ENCODE measurements around the gene PLEKHA8.

Gene PLEKHA8

DNA sequence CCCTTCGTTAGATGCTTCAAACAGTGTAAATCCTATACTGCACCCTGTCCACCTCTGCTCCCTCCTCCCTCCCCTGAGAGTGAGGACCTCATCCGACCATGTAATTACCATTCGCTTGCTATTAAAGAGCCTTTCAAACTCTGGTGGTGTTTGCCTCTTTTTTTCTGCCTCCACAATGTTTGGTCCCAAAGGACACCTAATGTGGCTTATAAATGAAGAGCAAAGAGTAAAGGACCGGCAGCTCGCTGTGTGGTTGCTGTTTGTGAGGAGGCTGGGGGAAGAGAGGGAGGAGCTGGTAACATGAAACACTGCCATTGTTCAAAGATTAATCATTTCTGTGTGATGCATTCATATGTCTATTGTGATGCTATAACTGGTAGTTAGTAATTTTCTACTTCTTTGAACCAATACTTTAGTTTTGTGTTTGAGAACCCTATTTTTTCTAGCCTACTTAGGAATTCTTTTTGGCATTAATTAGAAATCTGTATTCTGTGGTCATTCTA lies 134.5 kb downstream of the PLEKHA8 start:
- Histone ChIP-seq H3K27me3 (replicated peaks; ENCODE audit: control insufficient read depth, insufficient read depth, low read length) (no peaks in the 10 kb centered on the region), H3K9ac (ENCODE audit: low read length) (peak overlapping the region; percentile 27), H3K9me3 (ENCODE audit: control insufficient read depth, low read length) (no peaks in the 10 kb centered on the region), H3K4me3 (ENCODE audit: low read length) (no peak overlapping the region), H3K36me3 (ENCODE audit: control insufficient read depth, insufficient read depth, low read length, severe bottlenecking) (peaks cover 53% of the 10 kb centered on the region), H3K4me1 (ENCODE audit: control insufficient read depth, insufficient read depth, low read length) (peaks cover 47% of the 10 kb centered on the region)
- peak; percentile 81 for DNase-seq (ENCODE audit: low read depth)

DNA sequence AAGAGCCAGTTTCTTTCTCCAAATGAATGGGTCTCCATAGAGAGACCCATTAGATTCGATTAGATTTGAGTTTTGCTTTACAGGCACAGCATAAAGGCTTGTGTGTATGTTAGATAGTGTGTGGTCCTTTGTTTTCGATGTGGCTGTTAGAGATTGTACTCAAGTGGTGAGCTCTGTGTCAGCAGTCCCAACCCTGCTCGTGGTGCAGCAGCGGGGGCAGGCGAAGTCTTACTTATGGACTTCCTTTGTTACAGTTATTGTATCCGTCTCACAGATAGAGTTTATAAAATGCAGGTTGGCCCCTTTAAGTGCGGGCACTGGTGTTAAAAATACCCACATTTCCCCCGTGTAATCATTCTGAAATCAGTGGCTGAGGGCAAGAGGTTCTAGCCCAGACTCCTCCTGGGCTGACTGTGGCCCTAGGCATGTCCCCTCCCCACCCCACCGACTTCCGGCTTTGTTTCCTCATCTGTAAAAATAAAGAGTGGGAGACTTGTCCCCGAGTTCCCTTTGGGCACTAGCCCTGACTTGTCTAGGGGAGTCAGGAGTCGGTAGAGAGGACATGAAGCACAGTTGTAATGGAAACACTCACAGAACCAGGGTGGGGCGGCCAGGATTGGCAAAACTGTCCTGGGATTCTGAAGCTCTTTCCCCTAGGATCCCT lies 135.2 kb downstream of the PLEKHA8 start:
- Histone ChIP-seq H3K4me3 (ENCODE audit: low read length) (no peak overlapping the region), H3K9ac (ENCODE audit: low read length) (no peak overlapping the region), H3K36me3 (ENCODE audit: control insufficient read depth, insufficient read depth, low read length, severe bottlenecking) (peaks cover 46% of the 10 kb centered on the region), H3K27me3 (replicated peaks; ENCODE audit: control insufficient read depth, insufficient read depth, low read length) (no peaks in the 10 kb centered on the region), H3K9me3 (ENCODE audit: control insufficient read depth, low read length) (no peaks in the 10 kb centered on the region), H3K4me1 (ENCODE audit: control insufficient read depth, insufficient read depth, low read length) (peaks cover 49% of the 10 kb centered on the region)
- DNase-seq (ENCODE audit: low read depth): peak; percentile 14

- Histone ChIP-seq H3K36me3 (ENCODE audit: control insufficient read depth, insufficient read depth, low read length, severe bottlenecking) (peaks cover 34% of the 10 kb centered on the region), H3K9me3 (ENCODE audit: control insufficient read depth, low read length) (no peaks in the 10 kb centered on the region), H3K9ac (ENCODE audit: low read length) (no peak overlapping the region), H3K4me1 (ENCODE audit: control insufficient read depth, insufficient read depth, low read length) (peaks cover 52% of the 10 kb centered on the region), H3K27me3 (replicated peaks; ENCODE audit: control insufficient read depth, insufficient read depth, low read length) (no peaks in the 10 kb centered on the region), H3K4me3 (ENCODE audit: low read length) (no peak overlapping the region)
- DNase-seq (ENCODE audit: low read depth): peak; percentile 75
These were observed 136.4 kb downstream of the PLEKHA8 start for GRCh38 chr7:30164567-30164966.

DNA sequence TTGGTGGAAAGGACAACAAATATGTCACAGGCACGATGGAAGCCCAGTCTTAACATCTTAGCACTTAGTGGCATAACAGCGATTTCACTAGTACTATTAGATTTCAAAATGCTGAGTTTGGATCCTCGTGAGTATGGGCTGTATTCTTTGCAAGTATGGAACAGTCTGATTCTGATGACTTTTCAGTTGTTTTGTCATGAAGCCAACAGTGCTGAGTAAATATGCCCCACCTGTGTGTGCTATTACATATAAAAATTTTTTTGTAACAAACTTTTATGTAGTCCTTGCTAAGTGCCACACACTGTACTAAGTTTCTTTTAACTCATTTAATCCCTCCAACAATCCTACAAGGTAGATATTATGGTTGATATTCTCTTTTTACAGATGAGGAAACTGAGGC lies 137.4 kb downstream of the PLEKHA8 start:
- DNase-seq (ENCODE audit: low read depth): no peak
- Histone ChIP-seq H3K36me3 (ENCODE audit: control insufficient read depth, insufficient read depth, low read length, severe bottlenecking) (peaks cover 24% of the 10 kb centered on the region), H3K4me1 (ENCODE audit: control insufficient read depth, insufficient read depth, low read length) (peaks cover 52% of the 10 kb centered on the region), H3K9me3 (ENCODE audit: control insufficient read depth, low read length) (no peaks in the 10 kb centered on the region), H3K9ac (ENCODE audit: low read length) (no peak overlapping the region), H3K27me3 (replicated peaks; ENCODE audit: control insufficient read depth, insufficient read depth, low read length) (no peaks in the 10 kb centered on the region), H3K4me3 (ENCODE audit: low read length) (no peak overlapping the region)

DNA sequence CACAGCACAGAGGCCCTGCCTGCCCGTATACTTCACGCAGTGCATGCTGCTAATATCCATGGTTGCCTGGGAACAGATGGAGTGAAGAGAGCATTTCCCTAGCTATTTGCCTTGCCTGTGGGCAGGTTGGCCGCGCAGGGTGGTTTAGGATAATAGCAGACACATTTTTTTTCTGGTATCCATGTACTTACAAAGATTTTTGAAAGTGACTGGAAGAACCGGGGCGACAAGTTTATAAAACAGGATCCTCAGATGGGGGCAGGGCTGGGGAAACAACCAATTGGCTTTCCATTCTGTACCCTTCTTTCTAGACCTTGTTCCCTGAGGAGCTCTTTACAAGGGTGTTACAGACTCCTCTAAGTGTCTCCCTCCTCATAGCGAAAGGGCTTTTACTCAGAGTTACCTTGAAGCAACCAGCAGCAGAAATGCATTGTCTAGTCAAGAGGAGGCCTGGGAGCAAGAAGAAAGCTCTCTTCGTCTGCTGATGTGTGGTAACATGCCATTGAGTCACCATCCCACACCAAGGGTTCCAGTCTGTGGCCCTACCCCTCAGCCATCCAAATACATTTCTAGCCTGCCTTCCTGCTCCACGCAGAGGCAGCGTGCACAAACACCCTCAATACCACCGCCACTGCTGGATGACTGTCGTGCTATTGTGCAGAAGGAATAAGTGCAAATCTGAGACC lies 138.1 kb downstream of the PLEKHA8 start:
- Histone ChIP-seq H3K9ac (ENCODE audit: low read length) (no peak overlapping the region), H3K36me3 (ENCODE audit: control insufficient read depth, insufficient read depth, low read length, severe bottlenecking) (peaks cover 17% of the 10 kb centered on the region), H3K9me3 (ENCODE audit: control insufficient read depth, low read length) (no peaks in the 10 kb centered on the region), H3K4me3 (ENCODE audit: low read length) (no peak overlapping the region), H3K27me3 (replicated peaks; ENCODE audit: control insufficient read depth, insufficient read depth, low read length) (no peaks in the 10 kb centered on the region), H3K4me1 (ENCODE audit: control insufficient read depth, insufficient read depth, low read length) (peaks cover 57% of the 10 kb centered on the region)
- DNase-seq (ENCODE audit: low read depth): no peak

- Histone ChIP-seq H3K36me3 (ENCODE audit: control insufficient read depth, insufficient read depth, low read length, severe bottlenecking) (peaks cover 15% of the 10 kb centered on the region), H3K4me3 (ENCODE audit: low read length) (no peak overlapping the region), H3K9ac (ENCODE audit: low read length) (no peak overlapping the region), H3K9me3 (ENCODE audit: control insufficient read depth, low read length) (no peaks in the 10 kb centered on the region), H3K4me1 (ENCODE audit: control insufficient read depth, insufficient read depth, low read length) (peaks cover 62% of the 10 kb centered on the region), H3K27me3 (replicated peaks; ENCODE audit: control insufficient read depth, insufficient read depth, low read length) (no peaks in the 10 kb centered on the region)
- DNase-seq (ENCODE audit: low read depth): no peak
These were observed 138.6 kb downstream of the PLEKHA8 start for GRCh38 chr7:30166841-30167235.

GRCh38 chr7:30167901-30168300 lies 139.7 kb downstream of the PLEKHA8 start:
- Histone ChIP-seq H3K4me3 (ENCODE audit: low read length) (no peak overlapping the region), H3K9ac (ENCODE audit: low read length) (no peak overlapping the region), H3K4me1 (ENCODE audit: control insufficient read depth, insufficient read depth, low read length) (peaks cover 62% of the 10 kb centered on the region), H3K27me3 (replicated peaks; ENCODE audit: control insufficient read depth, insufficient read depth, low read length) (no peaks in the 10 kb centered on the region), H3K36me3 (ENCODE audit: control insufficient read depth, insufficient read depth, low read length, severe bottlenecking) (peaks cover 15% of the 10 kb centered on the region), H3K9me3 (ENCODE audit: control insufficient read depth, low read length) (no peaks in the 10 kb centered on the region)
- DNase-seq (ENCODE audit: low read depth): no peak

- Histone ChIP-seq H3K4me1 (ENCODE audit: control insufficient read depth, insufficient read depth, low read length) (peaks cover 62% of the 10 kb centered on the region), H3K9ac (ENCODE audit: low read length) (no peak overlapping the region)
- DNase-seq (ENCODE audit: low read depth): peak; percentile 93
These were observed 140.8 kb downstream of the PLEKHA8 start for GRCh38 chr7:30168835-30169573.

DNA sequence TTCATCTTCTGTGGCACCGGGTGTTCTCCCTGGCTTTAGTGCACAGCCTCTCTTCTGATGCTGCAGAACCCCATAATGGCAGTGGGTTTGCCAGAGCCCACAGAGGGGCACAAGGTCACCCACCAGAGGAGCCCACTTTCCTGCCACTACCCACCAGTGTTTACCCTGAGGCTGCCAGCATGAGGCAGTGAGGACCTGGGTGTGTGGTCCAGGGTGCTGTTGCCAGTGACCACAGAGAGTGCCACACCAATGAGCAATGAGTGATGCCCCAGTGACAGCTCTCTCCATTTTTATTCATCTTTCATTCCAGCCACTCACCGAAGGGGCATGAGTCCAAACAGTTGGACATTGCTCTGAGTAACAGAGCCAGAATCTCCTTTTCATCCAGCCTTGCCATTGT lies 141.4 kb downstream of the PLEKHA8 start:
- peak; percentile 30 for DNase-seq (ENCODE audit: low read depth)
- H3K9me3 ChIP-seq (ENCODE audit: control insufficient read depth, low read length): no peaks in the 10 kb centered on the region
- peaks cover 62% of the 10 kb centered on the region for H3K4me1 ChIP-seq (ENCODE audit: control insufficient read depth, insufficient read depth, low read length)
- peaks cover 15% of the 10 kb centered on the region for H3K36me3 ChIP-seq (ENCODE audit: control insufficient read depth, insufficient read depth, low read length, severe bottlenecking)
- H3K4me3 ChIP-seq (ENCODE audit: low read length): peak overlapping the region; percentile 17
- H3K27me3 ChIP-seq (replicated peaks; ENCODE audit: control insufficient read depth, insufficient read depth, low read length): no peaks in the 10 kb centered on the region
- no peak overlapping the region for H3K9ac ChIP-seq (ENCODE audit: low read length)

More at GRCh38 chr7:30168835-30169573, 140.8 kb downstream of the PLEKHA8 start:
- Histone ChIP-seq H3K36me3 (ENCODE audit: control insufficient read depth, insufficient read depth, low read length, severe bottlenecking) (peaks cover 15% of the 10 kb centered on the region), H3K27me3 (replicated peaks; ENCODE audit: control insufficient read depth, insufficient read depth, low read length) (no peaks in the 10 kb centered on the region), H3K4me3 (ENCODE audit: low read length) (peak overlapping the region; percentile 31), H3K9me3 (ENCODE audit: control insufficient read depth, low read length) (no peaks in the 10 kb centered on the region)

- H3K4me1 ChIP-seq (ENCODE audit: control insufficient read depth, insufficient read depth, low read length): peaks cover 71% of the 10 kb centered on the region
- H3K27me3 ChIP-seq (replicated peaks; ENCODE audit: control insufficient read depth, insufficient read depth, low read length): no peaks in the 10 kb centered on the region
- H3K36me3 ChIP-seq (ENCODE audit: control insufficient read depth, insufficient read depth, low read length, severe bottlenecking): peaks cover 15% of the 10 kb centered on the region
- no peaks in the 10 kb centered on the region for H3K9me3 ChIP-seq (ENCODE audit: control insufficient read depth, low read length)
- no peak overlapping the region for H3K9ac ChIP-seq (ENCODE audit: low read length)
- no peak overlapping the region for H3K4me3 ChIP-seq (ENCODE audit: low read length)
- DNase-seq (ENCODE audit: low read depth): no peak
These were observed 142.4 kb downstream of the PLEKHA8 start for GRCh38 chr7:30170476-30171205.

Data from adipocyte (in vitro differentiated cells).